Liver (tissue), 9 donors: ENCODE results near the gene GNG7. TPM values are rescaled to one million over a fixed set of nuclear protein-coding genes. Genes with fewer than 3 reads are reported as not detected.
"Not testable (repeated sequence)": the region's sequence is repeated elsewhere in the genome, so short reads cannot be mapped to it uniquely, and the experiment has no call there.

Experiments used
- DNase-seq: peaks from one replicate; pipeline ENCODE4 v3.0.0-alpha.2; 2017; ENCODE audit warnings: low spot score
- H3K27ac ChIP-seq, 2 donors: one replicate each; pipeline ENCODE4 v1.7.0; 2013; ENCODE audit warnings: inconsistent platforms in 2 of 2, low read length in 2 of 2, control low read depth in 1 of 2, low read depth in 1 of 2, mild to moderate bottlenecking in 1 of 2
- H3K27me3 ChIP-seq, 4 donors: one replicate each; pipeline versions ENCODE4 v1.6.1 to v1.7.0; 2013; ENCODE audit warnings: low read length in 3 of 4, inconsistent platforms in 1 of 4, mild to moderate bottlenecking in 1 of 4, moderate library complexity in 1 of 4; ENCODE audit not compliant: control insufficient read depth in 4 of 4, insufficient read depth in 4 of 4
- H3K36me3 ChIP-seq, 4 donors: one replicate each; pipeline versions ENCODE4 v1.6.1 to v1.7.0; 2013; ENCODE audit warnings: low read length in 3 of 4, mild to moderate bottlenecking in 3 of 4, low read depth in 1 of 4, moderate library complexity in 1 of 4; ENCODE audit not compliant: control insufficient read depth in 4 of 4, insufficient read depth in 3 of 4
- H3K4me1 ChIP-seq, 4 donors: one replicate each; pipeline versions ENCODE4 v1.6.1 to v1.7.0; 2013; ENCODE audit warnings: low read length in 3 of 4, mild to moderate bottlenecking in 3 of 4, moderate library complexity in 1 of 4; ENCODE audit not compliant: control insufficient read depth in 4 of 4, insufficient read depth in 4 of 4
- H3K4me3 ChIP-seq, 3 donors: one replicate each; pipeline versions ENCODE4 v1.6.1 to v1.7.0; 2013; ENCODE audit warnings: low read length in 3 of 3, control low read depth in 1 of 3, low read depth in 1 of 3, mild to moderate bottlenecking in 1 of 3
- H3K9ac ChIP-seq, 2 donors: one replicate each; pipeline ENCODE4 v1.7.0; 2013; ENCODE audit warnings: low read length in 2 of 2, mild to moderate bottlenecking in 2 of 2, moderate library complexity in 2 of 2, control low read depth in 1 of 2, low read depth in 1 of 2
- H3K9me3 ChIP-seq, 4 donors: one replicate each; pipeline versions ENCODE4 v1.6.1 to v1.7.0; 2013; ENCODE audit warnings: low read length in 3 of 4; ENCODE audit not compliant: control insufficient read depth in 4 of 4
- ATF3 ChIP-seq: IDR thresholded peaks from 2 replicates; pipeline ENCODE4 v1.6.1; 2016; ENCODE audit warnings: antibody characterized with exemption
- EGR1 ChIP-seq, 2 donors: IDR thresholded peaks; 2 replicates each; pipeline ENCODE4 v1.6.1; 2016 to 2018; ENCODE audit warnings: antibody characterized with exemption in 2 of 2, low read depth in 2 of 2
- FOXA1 ChIP-seq: IDR thresholded peaks from 2 replicates; pipeline ENCODE4 v1.6.1; 2016; ENCODE audit warnings: antibody characterized with exemption
- FOXA2 ChIP-seq: IDR thresholded peaks from 2 replicates; pipeline ENCODE4 v1.6.1; 2016; ENCODE audit warnings: antibody characterized with exemption
- GABPA ChIP-seq, 2 donors: IDR thresholded peaks in 1 of 2; conservative IDR thresholded peaks in 1 of 2; 2 replicates each; pipeline ENCODE4 v1.6.1; 2016; ENCODE audit warnings: antibody characterized with exemption in 2 of 2, mild to moderate bottlenecking in 1 of 2, moderate library complexity in 1 of 2
- HNF4A ChIP-seq, 2 donors: conservative IDR thresholded peaks; 2 replicates each; pipeline ENCODE4 v1.6.1; 2016; ENCODE audit warnings: antibody characterized with exemption in 2 of 2, mild to moderate bottlenecking in 2 of 2
- HNF4G ChIP-seq: IDR thresholded peaks from 2 replicates; pipeline ENCODE4 v1.6.1; 2016; ENCODE audit warnings: antibody characterized with exemption
- MAX ChIP-seq: IDR thresholded peaks from 2 replicates; pipeline ENCODE4 v1.6.1; 2016; ENCODE audit warnings: antibody characterized with exemption
- NR2F2 ChIP-seq: IDR thresholded peaks from 2 replicates; pipeline ENCODE4 v1.6.1; 2016; ENCODE audit warnings: antibody characterized with exemption
- RXRA ChIP-seq, 2 donors: IDR thresholded peaks; 2 replicates each; pipeline ENCODE4 v1.6.1; 2017 to 2018; ENCODE audit warnings: antibody characterized with exemption in 2 of 2, mild to moderate bottlenecking in 1 of 2
- SP1 ChIP-seq: IDR thresholded peaks from 2 replicates; pipeline ENCODE4 v1.6.1; 2018; ENCODE audit warnings: antibody characterized with exemption, mild to moderate bottlenecking
- TAF1 ChIP-seq: conservative IDR thresholded peaks from 2 replicates; pipeline ENCODE4 v1.6.1; 2016; ENCODE audit warnings: antibody characterized with exemption, mild to moderate bottlenecking
- YY1 ChIP-seq: IDR thresholded peaks from 2 replicates; pipeline ENCODE4 v1.6.1; 2016; ENCODE audit warnings: antibody characterized with exemption, mild to moderate bottlenecking
- WGBS: extraction: QIAGEN DNeasy Blood & Tissue Kit; methylation state at CpG from one replicate; pipeline ENCODE4 v1.1.7; 2013; 5-methylcytosine and 5-hydroxymethylcytosine counted together
- polyA plus RNA-seq, 2 donors: library from polyadenylated mRNA; stranded (reverse) in 1 of 2; unstranded in 1 of 2; fragments of 200-250 nt in 1 of 2; fragments of >200 nt in 1 of 2; fragmentation: Nextera tagmentation in 1 of 2; extraction: Ambion mirVana in 1 of 2; gene quantifications; one replicate each; pipeline versions ENCODE4 v1.2.1 to v1.2.3, GENCODE V29; 2013 to 2015
- total RNA-seq, 2 donors: library from RNA; depleted of rRNA; stranded (reverse); fragments of >200 nt; gene quantifications; one replicate each; pipeline ENCODE4 v1.2.3, GENCODE V29; 2014
- TF ChIP-seq, protein P1 (sequence below): IDR thresholded peaks from 2 replicates; pipeline ENCODE4 v1.6.1; 2016; ENCODE audit warnings: antibody characterized with exemption, mild to moderate bottlenecking
- TF ChIP-seq, protein P2 (sequence below): fragments of 150-350 bp; IDR thresholded peaks from 2 replicates; pipeline ENCODE4 v1.5.1; 2017; ENCODE audit warnings: improper control_type of control experiment, low read depth, low read length; ENCODE audit not compliant: missing input control
- donor health status: healthy.
- donor health status: healthy.
- donor health status: healthy.
- donor health status: healthy.
- donor health status: healthy.

Gene GNG7
- total and polyA plus RNA-seq, 4 donors = 0.75 to 1.9 (median 1.1) TPM

- TF ChIP-seq FOXA2 = no peak
Observed at GRCh38 chr19:2653218-2653617, 49.3 kb downstream of the GNG7 start (continued).

GRCh38 chr19:2652504-2653099, 49.9 kb downstream of the GNG7 start:
- H3K36me3 ChIP-seq = no peaks in the 10 kb centered on the region
- no peaks in the 10 kb centered on the region for H3K9me3 ChIP-seq
- 93% methylated on average over 8 of the region's 8 CpGs for WGBS
- no peaks in the 10 kb centered on the region for H3K4me1 ChIP-seq
- H3K27me3 ChIP-seq = no peaks in the 10 kb centered on the region
- H3K27ac ChIP-seq = no peak overlapping the region
- H3K9ac ChIP-seq = no peak overlapping the region
- TF ChIP-seq HNF4G = no peak
- TF ChIP-seq TAF1 = no peak
- no peak for TF ChIP-seq HNF4A (conservative IDR thresholded peaks at IDR 0.05)
- TF ChIP-seq NR2F2 = no peak
- TF ChIP-seq YY1 = no peak
- no peak for TF ChIP-seq ATF3
- no peak for TF ChIP-seq SP1
- TF ChIP-seq FOXA2 = no peak
- TF ChIP-seq, protein P1, sequence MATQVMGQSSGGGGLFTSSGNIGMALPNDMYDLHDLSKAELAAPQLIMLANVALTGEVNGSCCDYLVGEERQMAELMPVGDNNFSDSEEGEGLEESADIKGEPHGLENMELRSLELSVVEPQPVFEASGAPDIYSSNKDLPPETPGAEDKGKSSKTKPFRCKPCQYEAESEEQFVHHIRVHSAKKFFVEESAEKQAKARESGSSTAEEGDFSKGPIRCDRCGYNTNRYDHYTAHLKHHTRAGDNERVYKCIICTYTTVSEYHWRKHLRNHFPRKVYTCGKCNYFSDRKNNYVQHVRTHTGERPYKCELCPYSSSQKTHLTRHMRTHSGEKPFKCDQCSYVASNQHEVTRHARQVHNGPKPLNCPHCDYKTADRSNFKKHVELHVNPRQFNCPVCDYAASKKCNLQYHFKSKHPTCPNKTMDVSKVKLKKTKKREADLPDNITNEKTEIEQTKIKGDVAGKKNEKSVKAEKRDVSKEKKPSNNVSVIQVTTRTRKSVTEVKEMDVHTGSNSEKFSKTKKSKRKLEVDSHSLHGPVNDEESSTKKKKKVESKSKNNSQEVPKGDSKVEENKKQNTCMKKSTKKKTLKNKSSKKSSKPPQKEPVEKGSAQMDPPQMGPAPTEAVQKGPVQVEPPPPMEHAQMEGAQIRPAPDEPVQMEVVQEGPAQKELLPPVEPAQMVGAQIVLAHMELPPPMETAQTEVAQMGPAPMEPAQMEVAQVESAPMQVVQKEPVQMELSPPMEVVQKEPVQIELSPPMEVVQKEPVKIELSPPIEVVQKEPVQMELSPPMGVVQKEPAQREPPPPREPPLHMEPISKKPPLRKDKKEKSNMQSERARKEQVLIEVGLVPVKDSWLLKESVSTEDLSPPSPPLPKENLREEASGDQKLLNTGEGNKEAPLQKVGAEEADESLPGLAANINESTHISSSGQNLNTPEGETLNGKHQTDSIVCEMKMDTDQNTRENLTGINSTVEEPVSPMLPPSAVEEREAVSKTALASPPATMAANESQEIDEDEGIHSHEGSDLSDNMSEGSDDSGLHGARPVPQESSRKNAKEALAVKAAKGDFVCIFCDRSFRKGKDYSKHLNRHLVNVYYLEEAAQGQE = no peak
- TF ChIP-seq MAX = no peak
- TF ChIP-seq RXRA (IDR thresholded peaks at IDR 0.05) = no peak
- TF ChIP-seq EGR1 (IDR thresholded peaks at IDR 0.05; ENCODE audit: low read depth in 2 of 2) = no peak
- no peak for TF ChIP-seq FOXA1
- TF ChIP-seq, protein P2, sequence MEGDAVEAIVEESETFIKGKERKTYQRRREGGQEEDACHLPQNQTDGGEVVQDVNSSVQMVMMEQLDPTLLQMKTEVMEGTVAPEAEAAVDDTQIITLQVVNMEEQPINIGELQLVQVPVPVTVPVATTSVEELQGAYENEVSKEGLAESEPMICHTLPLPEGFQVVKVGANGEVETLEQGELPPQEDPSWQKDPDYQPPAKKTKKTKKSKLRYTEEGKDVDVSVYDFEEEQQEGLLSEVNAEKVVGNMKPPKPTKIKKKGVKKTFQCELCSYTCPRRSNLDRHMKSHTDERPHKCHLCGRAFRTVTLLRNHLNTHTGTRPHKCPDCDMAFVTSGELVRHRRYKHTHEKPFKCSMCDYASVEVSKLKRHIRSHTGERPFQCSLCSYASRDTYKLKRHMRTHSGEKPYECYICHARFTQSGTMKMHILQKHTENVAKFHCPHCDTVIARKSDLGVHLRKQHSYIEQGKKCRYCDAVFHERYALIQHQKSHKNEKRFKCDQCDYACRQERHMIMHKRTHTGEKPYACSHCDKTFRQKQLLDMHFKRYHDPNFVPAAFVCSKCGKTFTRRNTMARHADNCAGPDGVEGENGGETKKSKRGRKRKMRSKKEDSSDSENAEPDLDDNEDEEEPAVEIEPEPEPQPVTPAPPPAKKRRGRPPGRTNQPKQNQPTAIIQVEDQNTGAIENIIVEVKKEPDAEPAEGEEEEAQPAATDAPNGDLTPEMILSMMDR = no peak
- no peak for TF ChIP-seq GABPA (IDR thresholded peaks at IDR 0.05 in 1 of 2, conservative IDR thresholded peaks at IDR 0.05 in 1 of 2)
- DNase-seq = no peak
- no peak overlapping the region for H3K4me3 ChIP-seq

DNA sequence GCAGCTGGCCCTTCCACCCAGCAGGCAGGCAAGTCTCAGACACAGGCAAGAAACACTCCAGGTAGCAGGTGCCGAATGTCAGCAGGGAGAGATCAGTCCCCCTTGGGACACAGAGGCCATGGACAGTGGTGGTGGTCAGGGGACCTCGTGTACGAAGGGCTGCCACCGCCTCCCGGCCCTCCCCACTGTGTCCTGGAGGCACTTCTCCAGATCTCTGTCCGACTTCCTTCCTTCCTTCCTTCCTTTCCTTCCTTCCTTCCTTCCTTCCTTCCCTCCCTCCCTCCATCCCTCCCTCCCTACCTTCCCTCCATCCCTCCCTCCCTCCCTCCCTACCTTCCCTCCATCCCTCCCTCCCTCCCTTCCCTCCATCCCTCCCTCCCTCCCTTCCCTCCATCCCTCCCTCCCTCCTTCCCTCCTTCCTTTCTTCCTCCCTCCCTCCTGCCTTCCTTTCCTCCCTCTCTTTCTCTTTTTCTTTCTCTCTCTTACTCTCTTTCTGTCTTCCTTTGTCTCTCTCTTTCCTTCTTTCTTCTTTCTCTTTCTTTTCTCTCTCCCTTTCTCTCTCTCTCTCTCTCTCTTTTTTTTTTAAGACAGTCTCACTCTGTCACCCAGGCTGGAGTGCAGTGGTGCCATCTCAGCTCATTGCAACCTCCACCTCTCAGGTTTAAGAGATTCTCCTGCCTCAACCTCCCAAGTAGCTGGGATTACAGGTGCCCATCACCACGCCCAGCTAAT, 51.3 kb downstream of the GNG7 start:
- H3K27ac ChIP-seq, H3K9me3 ChIP-seq, H3K9ac ChIP-seq, H3K4me3 ChIP-seq, H3K4me1 ChIP-seq, H3K36me3 ChIP-seq, DNase-seq, H3K27me3 ChIP-seq: not testable (repeated sequence)
- WGBS = 82% methylated on average over 7 of the region's 7 CpGs
